ENCODE results near the gene RPEL1.
"Not testable (repeated sequence)": the region's sequence is repeated elsewhere in the genome, so short reads cannot be mapped to it uniquely, and the experiment has no call there.

RPEL1 gene

GRCh38 chr10:103245587-103245986 lies at the start of gene RPEL1:
Gene RPEL1 (plus strand): TSS chr10:103245887. CDS start chr10:103245997, 110 bp downstream.
- not testable (repeated sequence) for DNase-seq (ENCODE audit: insufficient read length, low spot score); FAIRE-seq

DNA sequence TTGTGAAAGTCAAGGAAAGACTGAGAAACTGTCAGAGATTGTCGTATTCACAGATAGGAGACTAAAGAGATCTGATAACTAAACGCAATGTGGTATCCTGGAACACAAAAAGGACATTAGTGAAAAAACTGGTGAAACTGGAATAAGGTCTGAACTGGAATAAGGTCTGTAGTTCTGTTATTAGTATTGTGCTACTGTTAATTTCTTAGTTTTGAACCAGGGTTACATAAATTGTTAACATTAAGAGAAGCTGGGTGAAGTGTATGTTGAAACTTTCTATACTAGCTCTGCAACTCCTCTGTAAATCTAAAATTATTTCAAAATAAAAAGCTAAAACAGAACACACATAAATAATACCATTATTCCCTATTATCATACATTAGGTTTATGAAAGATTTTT lies 49.2 kb upstream of the RPEL1 start:
- TF ChIP-seq CTCF (IDR thresholded peaks at IDR 0.05; ENCODE audit: insufficient read depth, missing control alignments), result no peak
- DNase-seq (ENCODE audit: insufficient read length, low spot score) (no peak), FAIRE-seq (no peak)

DNA sequence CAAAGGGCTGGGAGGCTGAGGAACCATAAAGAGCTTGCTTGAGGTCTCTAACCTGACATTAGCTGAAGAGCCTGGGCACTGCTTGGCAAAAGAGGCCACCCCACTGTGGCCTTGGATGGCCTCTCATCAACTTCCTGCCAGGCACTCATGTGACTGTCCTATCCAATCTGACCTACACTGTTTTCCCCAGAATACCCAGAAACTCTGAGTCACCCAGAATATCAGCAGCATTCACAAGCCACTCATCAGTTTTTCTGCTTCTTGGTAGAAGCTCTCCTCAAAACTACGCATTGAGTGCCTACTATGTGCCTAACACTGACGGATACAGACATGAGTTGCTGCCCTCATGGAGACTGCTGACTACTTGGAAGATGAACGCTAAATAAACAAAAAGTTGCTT lies 48.5 kb upstream of the RPEL1 start:
- DNase-seq (ENCODE audit: insufficient read length, low spot score) (no peak), FAIRE-seq (no peak)
- TF ChIP-seq CTCF (IDR thresholded peaks at IDR 0.05; ENCODE audit: insufficient read depth, missing control alignments), result no peak

- DNase-seq (ENCODE audit: insufficient read length, low spot score), result no peak
- no peak for FAIRE-seq
- no peak for TF ChIP-seq CTCF (IDR thresholded peaks at IDR 0.05; ENCODE audit: insufficient read depth, missing control alignments)
These were observed 47.8 kb upstream of the RPEL1 start for GRCh38 chr10:103197903-103198302.

GRCh38 chr10:103198648-103199047 lies 47.0 kb upstream of the RPEL1 start:
- TF ChIP-seq CTCF (IDR thresholded peaks at IDR 0.05; ENCODE audit: insufficient read depth, missing control alignments), result no peak
- FAIRE-seq (no peak), DNase-seq (ENCODE audit: insufficient read length, low spot score) (no peak)

- DNase-seq (ENCODE audit: insufficient read length, low spot score) (no peak), FAIRE-seq (no peak)
- TF ChIP-seq CTCF (IDR thresholded peaks at IDR 0.05; ENCODE audit: insufficient read depth, missing control alignments), result no peak
These were observed 46.2 kb upstream of the RPEL1 start for GRCh38 chr10:103199488-103199887.

DNA sequence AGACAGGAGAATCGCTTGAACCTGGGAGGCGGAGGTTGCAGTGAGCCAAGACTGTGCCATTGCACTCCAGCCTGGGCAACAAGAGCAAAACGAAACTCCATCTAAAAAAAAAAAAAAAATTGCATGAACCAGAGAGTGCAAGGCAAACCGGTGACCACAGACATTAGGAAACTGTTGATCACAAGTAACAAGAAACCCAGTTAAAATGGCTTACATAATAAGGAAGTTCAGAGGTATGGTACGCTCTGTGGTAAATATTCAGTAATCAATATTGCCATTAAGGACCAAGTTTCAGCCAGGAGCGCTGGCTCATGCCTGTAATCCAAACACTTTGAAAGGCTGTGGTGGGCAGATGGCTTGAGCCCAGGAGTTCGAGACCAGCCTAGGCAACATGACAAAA lies 43.4 kb upstream of the RPEL1 start:
- FAIRE-seq (no peak), DNase-seq (ENCODE audit: insufficient read length, low spot score) (no peak)
- no peak for TF ChIP-seq CTCF (IDR thresholded peaks at IDR 0.05; ENCODE audit: insufficient read depth, missing control alignments)

DNA sequence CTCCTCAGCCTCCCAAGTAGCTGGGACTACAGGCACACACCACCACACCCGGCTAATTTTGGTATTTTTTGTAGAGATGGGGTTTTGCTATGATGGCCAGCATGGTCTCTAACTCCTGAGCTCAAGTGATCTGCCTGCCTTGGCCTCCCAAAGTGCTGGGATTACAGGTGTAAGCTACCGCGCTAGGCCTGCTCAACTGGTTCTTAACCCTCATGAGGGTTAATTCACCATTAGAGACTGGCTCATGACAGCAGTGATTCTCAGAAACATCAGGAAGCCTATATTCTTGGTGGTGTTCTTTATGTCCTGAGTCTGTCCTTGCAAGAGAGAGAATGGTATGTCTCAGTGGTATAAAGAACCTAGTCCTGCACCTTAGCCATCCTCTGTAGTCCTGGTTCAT lies 42.2 kb upstream of the RPEL1 start:
- FAIRE-seq (no peak), DNase-seq (ENCODE audit: insufficient read length, low spot score) (no peak)
- TF ChIP-seq CTCF (IDR thresholded peaks at IDR 0.05; ENCODE audit: insufficient read depth, missing control alignments), result no peak
